Hematopoietic multipotent progenitor cell treated with erythropoietin and hydrocortisone succinate and interleukin-3 and kit ligand, for 4 days (in vitro differentiated cells): ENCODE measurements around the gene UFC1.

Experiments used
- DNase-seq: peaks from one replicate; pipeline ENCODE4 v3.0.0-alpha.2; 2015

UFC1 gene

GRCh38 chr1:161172349-161172748, 18.6 kb downstream of the UFC1 start:
- DNase-seq = no peak

- no peak for DNase-seq
Observed at GRCh38 chr1:161172776-161173376, 19.1 kb downstream of the UFC1 start.

GRCh38 chr1:161173711-161174110, 19.9 kb downstream of the UFC1 start:
- DNase-seq = no peak

- no peak for DNase-seq
Observed at GRCh38 chr1:161174911-161175310, 21.1 kb downstream of the UFC1 start.

- no peak for DNase-seq
Observed at GRCh38 chr1:161175771-161176453, 22.1 kb downstream of the UFC1 start.

- no peak for DNase-seq
Observed at GRCh38 chr1:161176468-161177111, 22.8 kb downstream of the UFC1 start.

GRCh38 chr1:161177112-161177935, 23.5 kb downstream of the UFC1 start, which contains the start of gene B4GALT3:
TSS of gene B4GALT3 (minus strand) at chr1:161177507. CDS start at chr1:161176060, 1,447 bp downstream.
- peak; percentile 94 for DNase-seq

GRCh38 chr1:161177936-161178244, 24.1 kb downstream of the UFC1 start:
- DNase-seq = no peak

GRCh38 chr1:161179698-161180097, 25.9 kb downstream of the UFC1 start:
- no peak for DNase-seq

GRCh38 chr1:161180639-161181038, 26.9 kb downstream of the UFC1 start:
- peak; percentile 52 for DNase-seq

GRCh38 chr1:161182214-161182613, 28.4 kb downstream of the UFC1 start:
- DNase-seq = peak; percentile 52

- DNase-seq = peak; percentile 96
Observed at GRCh38 chr1:161185282-161185682, 31.5 kb downstream of the UFC1 start.

GRCh38 chr1:161185732-161186311, 32.0 kb downstream of the UFC1 start:
- DNase-seq = peak; percentile 61

- no peak for DNase-seq
Observed at GRCh38 chr1:161187311-161187710, 33.5 kb downstream of the UFC1 start.

GRCh38 chr1:161188381-161188780, 34.6 kb downstream of the UFC1 start:
- DNase-seq = no peak

GRCh38 chr1:161189036-161189435, 35.3 kb downstream of the UFC1 start:
- DNase-seq = no peak

- no peak for DNase-seq
Observed at GRCh38 chr1:161190962-161191521, 37.3 kb downstream of the UFC1 start.

GRCh38 chr1:161191971-161192370, 38.2 kb downstream of the UFC1 start:
- DNase-seq = no peak

GRCh38 chr1:161192476-161193465, 39.0 kb downstream of the UFC1 start:
- peak; percentile 91 for DNase-seq

- no peak for DNase-seq
Observed at GRCh38 chr1:161193561-161194235, 39.9 kb downstream of the UFC1 start.

- DNase-seq = no peak
Observed at GRCh38 chr1:161195171-161195570, 41.4 kb downstream of the UFC1 start.
